ENCODE measurements around the gene SPRY2.

DNA sequence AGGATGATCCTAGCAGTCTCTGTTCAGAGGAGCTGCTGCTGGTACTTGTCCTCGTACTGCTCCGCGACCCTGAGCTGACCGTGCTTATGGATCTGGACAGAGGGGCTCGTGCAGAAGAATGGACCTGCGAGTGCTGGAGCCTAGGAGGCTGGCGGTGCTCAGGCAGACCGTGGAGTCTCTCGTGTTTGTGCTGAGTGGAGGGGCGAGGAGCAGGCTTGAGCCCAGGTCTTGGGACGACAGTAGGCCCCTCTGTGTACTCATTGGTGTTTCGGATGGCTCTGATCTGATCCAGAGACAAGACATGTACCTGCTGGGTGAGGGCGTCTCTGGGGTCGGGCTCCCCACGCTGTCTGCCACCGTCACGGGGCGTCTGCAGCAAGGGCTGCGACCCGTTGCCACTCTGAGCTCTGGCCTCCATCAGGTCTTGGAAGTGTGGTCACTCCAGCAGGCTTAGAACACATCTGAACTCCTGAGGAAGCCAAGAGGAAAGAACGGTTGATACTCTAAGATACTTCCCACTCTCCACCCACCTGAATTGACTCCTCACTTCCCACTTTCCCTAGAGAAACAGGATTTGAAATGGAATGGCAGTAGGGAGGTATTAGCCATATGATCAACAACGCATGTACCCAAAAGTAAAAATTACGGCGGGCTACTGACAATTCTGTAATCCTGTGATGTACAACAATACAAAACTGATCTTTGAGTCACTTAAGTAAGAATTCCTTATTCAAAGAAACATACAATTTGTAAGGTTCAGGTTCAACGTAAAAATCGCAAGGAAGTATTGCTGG lies 3.4 kb downstream of the SPRY2 start:
- TF ChIP-seq MAFK (IDR thresholded peaks at IDR 0.05; ENCODE audit: low read depth, low read length), result no peak
- TF ChIP-seq BHLHE40 (IDR thresholded peaks at IDR 0.05; ENCODE audit: low read depth, low read length), result no peak
- TF ChIP-seq, protein P1, sequence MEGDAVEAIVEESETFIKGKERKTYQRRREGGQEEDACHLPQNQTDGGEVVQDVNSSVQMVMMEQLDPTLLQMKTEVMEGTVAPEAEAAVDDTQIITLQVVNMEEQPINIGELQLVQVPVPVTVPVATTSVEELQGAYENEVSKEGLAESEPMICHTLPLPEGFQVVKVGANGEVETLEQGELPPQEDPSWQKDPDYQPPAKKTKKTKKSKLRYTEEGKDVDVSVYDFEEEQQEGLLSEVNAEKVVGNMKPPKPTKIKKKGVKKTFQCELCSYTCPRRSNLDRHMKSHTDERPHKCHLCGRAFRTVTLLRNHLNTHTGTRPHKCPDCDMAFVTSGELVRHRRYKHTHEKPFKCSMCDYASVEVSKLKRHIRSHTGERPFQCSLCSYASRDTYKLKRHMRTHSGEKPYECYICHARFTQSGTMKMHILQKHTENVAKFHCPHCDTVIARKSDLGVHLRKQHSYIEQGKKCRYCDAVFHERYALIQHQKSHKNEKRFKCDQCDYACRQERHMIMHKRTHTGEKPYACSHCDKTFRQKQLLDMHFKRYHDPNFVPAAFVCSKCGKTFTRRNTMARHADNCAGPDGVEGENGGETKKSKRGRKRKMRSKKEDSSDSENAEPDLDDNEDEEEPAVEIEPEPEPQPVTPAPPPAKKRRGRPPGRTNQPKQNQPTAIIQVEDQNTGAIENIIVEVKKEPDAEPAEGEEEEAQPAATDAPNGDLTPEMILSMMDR (conservative IDR thresholded peaks at IDR 0.05; ENCODE audit: low read depth, low read length), result no peak
- TF ChIP-seq, protein P2, sequence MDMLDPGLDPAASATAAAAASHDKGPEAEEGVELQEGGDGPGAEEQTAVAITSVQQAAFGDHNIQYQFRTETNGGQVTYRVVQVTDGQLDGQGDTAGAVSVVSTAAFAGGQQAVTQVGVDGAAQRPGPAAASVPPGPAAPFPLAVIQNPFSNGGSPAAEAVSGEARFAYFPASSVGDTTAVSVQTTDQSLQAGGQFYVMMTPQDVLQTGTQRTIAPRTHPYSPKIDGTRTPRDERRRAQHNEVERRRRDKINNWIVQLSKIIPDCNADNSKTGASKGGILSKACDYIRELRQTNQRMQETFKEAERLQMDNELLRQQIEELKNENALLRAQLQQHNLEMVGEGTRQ (IDR thresholded peaks at IDR 0.05; ENCODE audit: low read depth, low read length), result no peak
- TF ChIP-seq POLR2A (IDR thresholded peaks at IDR 0.05; ENCODE audit: low read depth, low read length), result no peak
- TF ChIP-seq RAD21 (IDR thresholded peaks at IDR 0.05; ENCODE audit: low read length), result no peak
- no peak for TF ChIP-seq MAZ (IDR thresholded peaks at IDR 0.05; ENCODE audit: borderline replicate concordance, low read depth, low read length)
- TF ChIP-seq MXI1 (IDR thresholded peaks at IDR 0.05; ENCODE audit: borderline replicate concordance, low read depth, low read length), result no peak
- TF ChIP-seq SMC3 (IDR thresholded peaks at IDR 0.05; ENCODE audit: low read depth, low read length), result no peak
- no peak for TF ChIP-seq RCOR1 (IDR thresholded peaks at IDR 0.05; ENCODE audit: insufficient replicate concordance, low read length)
- TF ChIP-seq CEBPB (IDR thresholded peaks at IDR 0.05; ENCODE audit: low read depth, low read length), result no peak
